A549 (cell line): ENCODE results near the gene TCF12.

Experiments
- CTCF ChIP-seq: fragments of >200 bp; sonication (Bioruptor Twin); formaldehyde crosslinking; IDR thresholded peaks from 3 replicates; pipeline ENCODE4 v1.5.1; 2016
- EP300 ChIP-seq, 2 experiments: fragments of >200 bp; sonication (Bioruptor Twin); formaldehyde crosslinking; IDR thresholded peaks; 2 replicates in 1 of 2; 3 replicates in 1 of 2; pipeline ENCODE4 v1.6.1; 2016 to 2017
- FOXS1 ChIP-seq: fragments of 250-450 bp; sonication (Bioruptor Pico); IDR thresholded peaks from 2 replicates; pipeline ENCODE4 v1.5.0; 2020; ENCODE audit warnings: mild to moderate bottlenecking, moderate library complexity
- MYC ChIP-seq: IDR thresholded peaks from 2 replicates; pipeline ENCODE4 v1.6.1; 2012; ENCODE audit warnings: mild to moderate bottlenecking, inconsistent platforms, low read length, improper control_type of control experiment, borderline replicate concordance
- NFE2L2 ChIP-seq: fragments of 150-350 bp; conservative IDR thresholded peaks from 2 replicates; pipeline ENCODE4 v1.6.1; 2014; ENCODE audit warnings: low read length
- PBX3 ChIP-seq: IDR thresholded peaks from 2 replicates; pipeline ENCODE4 v1.6.1; 2012
- POLR2A ChIP-seq: IDR thresholded peaks from 2 replicates; pipeline ENCODE4 v1.6.1; 2012; ENCODE audit warnings: mild to moderate bottlenecking, low read length
- REST ChIP-seq: fragments of 200-600 bp; sonication (generic); IDR thresholded peaks from 2 replicates; pipeline ENCODE4 v1.6.1; 2016; ENCODE audit warnings: antibody characterized with exemption, mild to moderate bottlenecking, moderate library complexity
- RFX5 ChIP-seq: fragments of 450-650 bp; IDR thresholded peaks from 2 replicates; pipeline ENCODE4 v1.7.1; 2014; ENCODE audit warnings: antibody characterized with exemption, mild to moderate bottlenecking, moderate library complexity
- SMC3 ChIP-seq: fragments of >200 bp; sonication (Bioruptor Twin); formaldehyde crosslinking; IDR thresholded peaks from 3 replicates; pipeline ENCODE4 v1.6.1; 2018; ENCODE audit warnings: inconsistent platforms
- TFCP2L1 ChIP-seq: fragments of 250-450 bp; sonication (Bioruptor Pico); IDR thresholded peaks from 2 replicates; pipeline ENCODE4 v1.5.0; 2021; ENCODE audit warnings: mild to moderate bottlenecking
- ZSCAN20 ChIP-seq: fragments of 250-450 bp; sonication (Bioruptor Pico); IDR thresholded peaks from 2 replicates; pipeline ENCODE4 v1.8.0; 2022; ENCODE audit warnings: mild to moderate bottlenecking, moderate library complexity

- TF ChIP-seq FOXS1 (CRISPR knock-in tag) (no peak), REST (no peak), POLR2A (no peak), CTCF (no peak), EP300 (IDR thresholded peaks at IDR 0.05) (no peak), PBX3 (no peak), ZSCAN20 (CRISPR knock-in tag) (no peak), MYC (no peak), SMC3 (no peak), TFCP2L1 (CRISPR knock-in tag) (no peak), NFE2L2 (no peak), RFX5 (no peak)
Observed at GRCh38 chr15:56892659-56893363, 25.6 kb upstream of the TCF12 start.
